H1 (cell line): Measurements from ENCODE around the gene PRDM5. TPM values are rescaled to one million over a fixed set of nuclear protein-coding genes. Genes with fewer than 3 reads are reported as not detected.

Source experiments
- CTCF ChIA-PET: fragments of 300-600 bp; sonication (Branson Sonifier 250); formaldehyde crosslinking; loops from one replicate; lab custom pipeline; 2021; ENCODE audit not compliant: partially characterized antibody; lab: Charles Lee
- POLR2A ChIA-PET: fragments of 300-600 bp; sonication (Branson Sonifier 250); formaldehyde crosslinking; loops from one replicate; lab custom pipeline; 2021; ENCODE audit warnings: inconsistent platforms; ENCODE audit not compliant: partially characterized antibody; lab: Charles Lee
- DNase-seq, 2 experiments: peaks; one replicate each; pipeline versions ENCODE4 v3.0.0 to v3.0.0-alpha.2; 2010 to 2022; ENCODE audit warnings: low spot score in 2 of 2, low read depth in 1 of 2, mixed read lengths in 1 of 2
- FAIRE-seq: peaks from 2 replicates; lab custom pipeline; 2011; peaks lifted over from hg19 to GRCh38; lab: Jason Lieb, UNC
- H2AFZ ChIP-seq: 2 replicates; pipeline ENCODE4 v1.8.1; 2012; ENCODE audit warnings: low read length, inconsistent platforms
- H2AK5ac ChIP-seq: 2 replicates; pipeline ENCODE4 v1.6.1; 2013; ENCODE audit warnings: low read depth, low read length
- H2BK120ac ChIP-seq: replicated peaks from 2 replicates; pipeline ENCODE3; 2013; ENCODE audit warnings: low read depth, low read length, inconsistent platforms
- H2BK12ac ChIP-seq: 2 replicates; pipeline ENCODE4 v1.6.1; 2013; ENCODE audit warnings: low read depth, low read length
- H2BK15ac ChIP-seq: 2 replicates; pipeline ENCODE4 v1.6.1; 2013; ENCODE audit warnings: low read length
- H2BK20ac ChIP-seq: 2 replicates; pipeline ENCODE4 v1.6.1; 2013; ENCODE audit warnings: low read length
- H2BK5ac ChIP-seq: 2 replicates; pipeline ENCODE4 v1.6.1; 2013; ENCODE audit warnings: low read depth, low read length
- H3K14ac ChIP-seq: 2 replicates; pipeline ENCODE4 v1.6.1; 2013; ENCODE audit warnings: inconsistent platforms; ENCODE audit not compliant: insufficient read length
- H3K18ac ChIP-seq: 2 replicates; pipeline ENCODE4 v1.6.1; 2013; ENCODE audit warnings: low read length; ENCODE audit errors: extremely low read depth
- H3K23ac ChIP-seq: 2 replicates; pipeline ENCODE4 v1.6.1; 2013; ENCODE audit warnings: inconsistent platforms; ENCODE audit not compliant: insufficient read length
- H3K23me2 ChIP-seq: 2 replicates; pipeline ENCODE4 v1.6.1; 2013; ENCODE audit warnings: low read depth, low read length
- H3K27ac ChIP-seq: 2 replicates; pipeline ENCODE4 v1.6.1; 2011; ENCODE audit warnings: low read depth, low read length, inconsistent platforms
- H3K27me3 ChIP-seq, 4 experiments: replicated peaks in 1 of 4; 1 replicate in 1 of 4; 2 replicates in 3 of 4; pipeline versions ENCODE4 v1.6.1 to v1.8.1; 2011 to 2013; ENCODE audit warnings: low read length in 3 of 4, mild to moderate bottlenecking in 3 of 4, inconsistent platforms in 2 of 4, mixed read lengths in 2 of 4, moderate library complexity in 1 of 4; ENCODE audit not compliant: control insufficient read depth in 3 of 4, insufficient read depth in 3 of 4; ENCODE audit errors: extremely low read depth in 1 of 4
- H3K36me3 ChIP-seq, 4 experiments: 2 replicates each; pipeline versions ENCODE4 v1.6.1 to v1.8.1; 2011 to 2013; ENCODE audit warnings: mild to moderate bottlenecking in 4 of 4, low read length in 3 of 4, moderate library complexity in 2 of 4, control low read depth in 1 of 4, inconsistent platforms in 1 of 4; ENCODE audit not compliant: insufficient read depth in 4 of 4, control insufficient read depth in 2 of 4
- H3K4ac ChIP-seq: replicated peaks from 2 replicates; pipeline ENCODE3; 2013; ENCODE audit warnings: low read length, low read depth, mixed read lengths, inconsistent platforms; ENCODE audit not compliant: insufficient read length
- H3K4me1 ChIP-seq, 4 experiments: replicated peaks in 1 of 4; 1 replicate in 1 of 4; 2 replicates in 3 of 4; pipeline versions ENCODE4 v1.6.1 to v1.8.1; 2011 to 2013; ENCODE audit warnings: low read length in 3 of 4, inconsistent platforms in 2 of 4, mixed read lengths in 1 of 4; ENCODE audit not compliant: insufficient read depth in 4 of 4, control insufficient read depth in 3 of 4
- H3K4me2 ChIP-seq, 2 experiments: 2 replicates each; pipeline versions ENCODE4 v1.6.1 to v1.8.1; 2011 to 2013; ENCODE audit warnings: low read depth in 2 of 2, low read length in 2 of 2, control low read depth in 1 of 2, inconsistent platforms in 1 of 2, mild to moderate bottlenecking in 1 of 2; ENCODE audit not compliant: insufficient read depth in 1 of 2
- H3K4me3 ChIP-seq, 4 experiments: fragments of 200-600, 300-600 bp in 1 of 4; sonication (generic), shearing (Covaris generic), sonication (Bioruptor Twin) in 1 of 4; 2 replicates each; pipeline versions ENCODE4 v1.5.1 to v1.8.1; 2011 to 2016; ENCODE audit warnings: low read length in 4 of 4, low read depth in 3 of 4, control low read depth in 2 of 4, inconsistent platforms in 2 of 4, mild to moderate bottlenecking in 2 of 4, mixed read lengths in 1 of 4, moderate library complexity in 1 of 4; ENCODE audit not compliant: insufficient read depth in 2 of 4; ENCODE audit errors: extremely low read depth in 1 of 4
- H3K56ac ChIP-seq: replicated peaks from 2 replicates; pipeline ENCODE3; 2013; ENCODE audit warnings: low read depth, mild to moderate bottlenecking, mixed read lengths, low read length, inconsistent platforms; ENCODE audit not compliant: insufficient read length
- H3K79me1 ChIP-seq: 2 replicates; pipeline ENCODE4 v1.6.1; 2013; ENCODE audit warnings: low read depth, low read length, control low read depth
- H3K79me2 ChIP-seq, 2 experiments: 2 replicates each; pipeline versions ENCODE4 v1.6.1 to v1.8.1; 2012 to 2013; ENCODE audit warnings: low read length in 2 of 2, mild to moderate bottlenecking in 2 of 2, inconsistent platforms in 1 of 2; ENCODE audit not compliant: insufficient read depth in 2 of 2, control insufficient read depth in 1 of 2
- H3K9ac ChIP-seq, 4 experiments: replicated peaks in 1 of 4; 1 replicate in 1 of 4; 2 replicates in 3 of 4; pipeline versions ENCODE4 v1.6.1 to v1.8.1; 2011 to 2013; ENCODE audit warnings: low read depth in 3 of 4, low read length in 3 of 4, control low read depth in 2 of 4, mild to moderate bottlenecking in 2 of 4, moderate library complexity in 2 of 4, inconsistent platforms in 1 of 4; ENCODE audit errors: extremely low read depth in 1 of 4
- H3K9me3 ChIP-seq, 2 experiments: 2 replicates each; pipeline versions ENCODE4 v1.6.1 to v1.8.1; 2012 to 2013; ENCODE audit warnings: mild to moderate bottlenecking in 2 of 2, moderate library complexity in 2 of 2, control low read depth in 1 of 2, inconsistent platforms in 1 of 2, low read depth in 1 of 2, low read length in 1 of 2, mixed read lengths in 1 of 2; ENCODE audit not compliant: insufficient read depth in 2 of 2
- H4K20me1 ChIP-seq, 2 experiments: replicated peaks in 1 of 2; 2 replicates each; pipeline versions ENCODE3 to v1.8.1; 2011 to 2013; ENCODE audit warnings: inconsistent platforms in 2 of 2, low read length in 2 of 2, mild to moderate bottlenecking in 1 of 2; ENCODE audit not compliant: insufficient read depth in 2 of 2, control insufficient read depth in 1 of 2
- H4K5ac ChIP-seq: 2 replicates; pipeline ENCODE4 v1.6.1; 2013; ENCODE audit warnings: low read length, low read depth, mixed read lengths, inconsistent platforms; ENCODE audit not compliant: insufficient read length
- H4K8ac ChIP-seq: 2 replicates; pipeline ENCODE4 v1.8.0; 2013; ENCODE audit warnings: mild to moderate bottlenecking, moderate library complexity, low read length, inconsistent platforms; ENCODE audit not compliant: insufficient read depth; ENCODE audit errors: extremely low read depth
- H4K91ac ChIP-seq: replicated peaks from 2 replicates; pipeline ENCODE3; 2013; ENCODE audit warnings: low read length, mixed read lengths, inconsistent platforms; ENCODE audit not compliant: insufficient read length
- BRCA1 ChIP-seq: IDR thresholded peaks from 2 replicates; pipeline ENCODE4 v1.6.1; 2012; ENCODE audit warnings: low read depth, low read length, improper control_type of control experiment
- CEBPB ChIP-seq: IDR thresholded peaks from 2 replicates; pipeline ENCODE4 v1.6.1; 2012; ENCODE audit warnings: low read depth, low read length
- JUN ChIP-seq: IDR thresholded peaks from 2 replicates; pipeline ENCODE4 v1.6.1; 2011; ENCODE audit warnings: low read depth, mild to moderate bottlenecking, improper control_type of control experiment, low read length
- RXRA ChIP-seq: IDR thresholded peaks from 2 replicates; pipeline ENCODE4 v1.6.1; 2011; ENCODE audit warnings: low read depth, mild to moderate bottlenecking, low read length, moderate library complexity; ENCODE audit not compliant: insufficient read depth
- SP1 ChIP-seq: IDR thresholded peaks from 2 replicates; pipeline ENCODE4 v1.6.1; 2011; ENCODE audit warnings: low read depth, low read length
- SP2 ChIP-seq: IDR thresholded peaks from 2 replicates; pipeline ENCODE4 v1.6.1; 2012; ENCODE audit warnings: mild to moderate bottlenecking, low read length, inconsistent platforms
- SP4 ChIP-seq: IDR thresholded peaks from 2 replicates; pipeline ENCODE4 v1.6.1; 2012; ENCODE audit warnings: low read length, inconsistent platforms
- SRF ChIP-seq: IDR thresholded peaks from 2 replicates; pipeline ENCODE4 v1.6.1; 2011; ENCODE audit warnings: mild to moderate bottlenecking, low read depth, low read length, moderate library complexity
- WGBS, 2 experiments: shearing (Covaris generic) in 1 of 2; methylation state at CpG; one replicate each; pipeline versions ENCODE4 v1.1.6 to v1.1.7; 2013 to 2015; ENCODE audit warnings: low lambda C conversion rate in 2 of 2, mixed read lengths in 2 of 2, inconsistent platforms in 1 of 2, low coverage in 1 of 2, missing lambda C conversion rate in 1 of 2; ENCODE audit not compliant: insufficient replicate concordance in 2 of 2, insufficient coverage in 1 of 2, insufficient read length in 1 of 2; ENCODE audit errors: extremely low coverage in 1 of 2, missing lambda C conversion rate in 1 of 2; 5-methylcytosine and 5-hydroxymethylcytosine counted together
- polyA plus RNA-seq, 7 experiments: library from polyadenylated mRNA; depleted of rRNA in 3 of 7; stranded (reverse) in 5 of 7; unstranded in 2 of 7; fragments of >200 nt in 5 of 7; fragments of 200-250 nt in 2 of 7; gene quantifications; 1 replicate in 5 of 7; 2 replicates in 1 of 7; 4 replicates in 1 of 7; pipeline versions ENCODE4 v1.2.1 to v1.2.3, GENCODE V29; 2011 to 2013; ENCODE audit warnings: missing spikeins in 2 of 7, mixed read lengths in 2 of 7
- total RNA-seq: library from RNA; stranded (reverse); fragmentation: NEBNext Ultra II Directional; extraction: Animal tissue kit (Norgen Biotek cat#: 25700); gene quantifications from 2 replicates; pipeline ENCODE4 v1.2.1, GENCODE V29; 2021

PRDM5 gene
- total and polyA plus RNA-seq, 2 of the 8 experiments (the other 6 are each of a cell fraction or from before 2014, with no cell fraction given): 8.2 to 23.4 TPM

GRCh38 chr4:120688791-120689190 lies 233.7 kb downstream of the PRDM5 start:
- Histone ChIP-seq H4K20me1 (no peaks in the 10 kb centered on the region), H3K14ac (no peak overlapping the region), H3K4me1 (peaks cover 0 to 4% (median 0%) of the 10 kb centered on the region in 4 experiments; a peak in 1 of 7 replicates), H2BK20ac (no peak overlapping the region), H3K23ac (no peak overlapping the region), H2AK5ac (no peak overlapping the region), H3K79me1 (no peaks in the 10 kb centered on the region), H3K4me3 (no peak overlapping the region), H3K4me2 (no peak overlapping the region), H4K5ac (no peak overlapping the region), H2BK120ac (no peak overlapping the region), H3K18ac (no peak overlapping the region), H3K27ac (no peak overlapping the region), H3K79me2 (no peaks in the 10 kb centered on the region), H3K56ac (no peak overlapping the region), H4K8ac (no peak overlapping the region), H3K4ac (no peak overlapping the region), H3K27me3 (no peaks in the 10 kb centered on the region), H3K9me3 (no peaks in the 10 kb centered on the region), H3K23me2 (no peaks in the 10 kb centered on the region), H2AFZ (no peak overlapping the region), H2BK15ac (no peak overlapping the region), H3K36me3 (no peaks in the 10 kb centered on the region), H3K9ac (no peak overlapping the region), H2BK12ac (no peak overlapping the region), H4K91ac (no peak overlapping the region), H2BK5ac (no peak overlapping the region)
- CTCF ChIA-PET: interaction anchor here (0.6 to 0.7 kb wide), 2 partner anchors 9 to 35 kb away, joined by 3 read pairs; no protein-coding TSS in a partner anchor
- FAIRE-seq (no peak), DNase-seq (no peak)
- no peak for TF ChIP-seq RXRA
- TF ChIP-seq BRCA1: no peak
- no peak for TF ChIP-seq SP1
- TF ChIP-seq SRF: no peak
- TF ChIP-seq JUN: no peak
- no peak for TF ChIP-seq SP4
- no peak for TF ChIP-seq SP2
- no peak for TF ChIP-seq CEBPB
- POLR2A ChIA-PET: no interaction called here
- WGBS, 2 experiments: 88% methylated on average over 3 of the region's 3 CpGs; no CpG with 5 or more reads in 1 of the 2 experiments
